Keratinocyte (primary cell): ENCODE results near the gene ZNF397. TPM values are rescaled to one million over a fixed set of nuclear protein-coding genes. Genes with fewer than 3 reads are reported as not detected.

Source experiments
- DNase-seq: peaks from one replicate; pipeline ENCODE4 v3.0.0-alpha.2; 2011; ENCODE audit warnings: low read depth, missing footprints, low spot score
- FAIRE-seq: peaks from 2 replicates; lab custom pipeline; 2011; peaks lifted over from hg19 to GRCh38; lab: Jason Lieb, UNC
- H2AFZ ChIP-seq: 2 replicates; pipeline ENCODE4 v1.6.0; 2012; ENCODE audit warnings: low read length, control low read depth, inconsistent platforms; ENCODE audit not compliant: control insufficient read depth
- H3K27ac ChIP-seq: 2 replicates; pipeline ENCODE4 v1.5.1; 2011; ENCODE audit warnings: low read length; ENCODE audit not compliant: control insufficient read depth, insufficient read depth
- H3K27me3 ChIP-seq: 3 replicates; pipeline ENCODE4 v1.6.0; 2011; ENCODE audit warnings: low read length; ENCODE audit not compliant: control insufficient read depth, insufficient read depth; ENCODE audit errors: extremely low read depth
- H3K36me3 ChIP-seq, 2 experiments: 2 replicates in 1 of 2; 3 replicates in 1 of 2; pipeline ENCODE4 v1.5.1; 2011; ENCODE audit warnings: low read length in 2 of 2, mild to moderate bottlenecking in 1 of 2; ENCODE audit not compliant: control insufficient read depth in 2 of 2, insufficient read depth in 2 of 2; ENCODE audit errors: extremely low read depth in 1 of 2
- H3K4me1 ChIP-seq: 3 replicates; pipeline ENCODE4 v1.5.1; 2011; ENCODE audit warnings: low read length; ENCODE audit not compliant: control insufficient read depth, insufficient read depth; ENCODE audit errors: extremely low read depth
- H3K4me2 ChIP-seq: 3 replicates; pipeline ENCODE4 v1.6.0; 2011; ENCODE audit warnings: low read depth, low read length; ENCODE audit not compliant: control insufficient read depth, insufficient read depth; ENCODE audit errors: extremely low read depth
- H3K4me3 ChIP-seq, 3 experiments: fragments of 200-600 bp in 1 of 3; sonication (generic) in 1 of 3; 2 replicates in 2 of 3; 3 replicates in 1 of 3; pipeline ENCODE4 v1.5.1; 2011 to 2016; ENCODE audit warnings: low read length in 3 of 3, mild to moderate bottlenecking in 3 of 3, control low read depth in 2 of 3, inconsistent platforms in 1 of 3, low read depth in 1 of 3, mixed read lengths in 1 of 3, mixed run types in 1 of 3, moderate library complexity in 1 of 3; ENCODE audit not compliant: control insufficient read depth in 2 of 3, insufficient read depth in 2 of 3; ENCODE audit errors: extremely low read depth in 1 of 3
- H3K79me2 ChIP-seq: 2 replicates; pipeline ENCODE4 v1.6.0; 2012; ENCODE audit warnings: low read length; ENCODE audit not compliant: control insufficient read depth, insufficient read depth
- H3K9ac ChIP-seq: 3 replicates; pipeline ENCODE4 v1.6.0; 2011; ENCODE audit warnings: low read length; ENCODE audit not compliant: control insufficient read depth, insufficient read depth; ENCODE audit errors: extremely low read depth
- H3K9me1 ChIP-seq: 3 replicates; pipeline ENCODE4 v1.6.0; 2011; ENCODE audit warnings: low read length; ENCODE audit not compliant: control insufficient read depth, insufficient read depth; ENCODE audit errors: extremely low read depth
- H3K9me3 ChIP-seq: 2 replicates; pipeline ENCODE4 v1.5.1; 2012; ENCODE audit warnings: low read depth, low read length; ENCODE audit not compliant: control insufficient read depth
- H4K20me1 ChIP-seq: 3 replicates; pipeline ENCODE4 v1.6.0; 2011; ENCODE audit warnings: low read length; ENCODE audit not compliant: control insufficient read depth, insufficient read depth; ENCODE audit errors: extremely low read depth
- EZH2 ChIP-seq: IDR thresholded peaks from one replicate; pipeline ENCODE4 v1.6.1; 2012; ENCODE audit warnings: inconsistent platforms, mild to moderate bottlenecking, low read length, moderate library complexity
- dilution Hi-C: fragments of 300-500 bp; cut with MboI; formaldehyde crosslinking; loops from one replicate; pipeline ENCODE4 v1.7.0; 2020; ENCODE audit warnings: low sequenced_read_pairs; ENCODE audit not compliant: extremely low pct_ligation_motif_present
- polyA plus RNA-seq, 5 experiments: library from polyadenylated mRNA; depleted of rRNA in 3 of 5; stranded (reverse) in 3 of 5; stranded (forward) in 1 of 5; unstranded in 1 of 5; fragments of >200 nt; gene quantifications; 1 replicate in 1 of 5; 2 replicates in 3 of 5; 3 replicates in 1 of 5; pipeline versions ENCODE4 v1.2.1 to v1.2.3, GENCODE V29; 2011 to 2012; ENCODE audit warnings: missing spikeins in 2 of 5, low read depth in 1 of 5, low replicate concordance in 1 of 5
- TF ChIP-seq, protein P1 (sequence below), 3 experiments: IDR thresholded peaks in 1 of 3; conservative IDR thresholded peaks in 1 of 3; optimal IDR thresholded peaks in 1 of 3; 2 replicates in 2 of 3; 3 replicates in 1 of 3; pipeline versions ENCODE3 to v1.5.1; 2011; ENCODE audit warnings: low read length in 3 of 3, mild to moderate bottlenecking in 3 of 3, moderate library complexity in 2 of 3, control low read depth in 1 of 3, inconsistent platforms in 1 of 3; ENCODE audit not compliant: insufficient read depth in 2 of 3; ENCODE audit errors: extremely low read depth in 1 of 3

ZNF397 gene
- polyA plus RNA-seq, 1 donor (not counting 4 experiments of a cell fraction or from before 2014, with no cell fraction given): 8.7 TPM

DNA sequence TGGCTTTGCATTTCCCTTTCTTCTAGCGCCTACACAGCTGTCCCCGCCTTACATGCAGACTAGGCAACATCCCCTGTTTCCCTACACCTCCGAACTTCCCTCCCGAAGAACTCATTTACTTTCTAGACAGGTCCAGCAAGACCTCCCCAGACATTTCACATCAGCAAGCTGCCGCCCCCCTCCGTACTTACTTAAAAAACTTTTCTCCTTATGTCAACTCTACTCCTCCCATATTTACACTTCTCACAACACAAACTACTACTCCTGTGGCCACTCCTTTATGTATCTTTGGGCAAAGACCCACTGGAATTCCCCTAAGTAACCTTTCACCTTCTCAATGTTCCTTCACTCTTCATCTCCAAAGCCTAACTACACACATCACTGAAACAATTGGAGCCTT lies 20.4 kb upstream of the ZNF397 start:
- H3K4me2 ChIP-seq: no peak overlapping the region
- H3K79me2 ChIP-seq: no peaks in the 10 kb centered on the region
- H3K9me1 ChIP-seq: no peaks in the 10 kb centered on the region
- H3K27ac ChIP-seq: no peak overlapping the region
- no peak overlapping the region for H3K9ac ChIP-seq
- no peak overlapping the region for H3K4me3 ChIP-seq
- no peak for DNase-seq
- H2AFZ ChIP-seq: no peak overlapping the region
- H3K4me1 ChIP-seq: no peaks in the 10 kb centered on the region
- H3K27me3 ChIP-seq: no peaks in the 10 kb centered on the region
- dilution Hi-C loops: no loop called here
- FAIRE-seq: no peak
- H4K20me1 ChIP-seq: no peaks in the 10 kb centered on the region
- no peaks in the 10 kb centered on the region for H3K9me3 ChIP-seq
- H3K36me3 ChIP-seq: no peaks in the 10 kb centered on the region
- TF ChIP-seq, protein P1, sequence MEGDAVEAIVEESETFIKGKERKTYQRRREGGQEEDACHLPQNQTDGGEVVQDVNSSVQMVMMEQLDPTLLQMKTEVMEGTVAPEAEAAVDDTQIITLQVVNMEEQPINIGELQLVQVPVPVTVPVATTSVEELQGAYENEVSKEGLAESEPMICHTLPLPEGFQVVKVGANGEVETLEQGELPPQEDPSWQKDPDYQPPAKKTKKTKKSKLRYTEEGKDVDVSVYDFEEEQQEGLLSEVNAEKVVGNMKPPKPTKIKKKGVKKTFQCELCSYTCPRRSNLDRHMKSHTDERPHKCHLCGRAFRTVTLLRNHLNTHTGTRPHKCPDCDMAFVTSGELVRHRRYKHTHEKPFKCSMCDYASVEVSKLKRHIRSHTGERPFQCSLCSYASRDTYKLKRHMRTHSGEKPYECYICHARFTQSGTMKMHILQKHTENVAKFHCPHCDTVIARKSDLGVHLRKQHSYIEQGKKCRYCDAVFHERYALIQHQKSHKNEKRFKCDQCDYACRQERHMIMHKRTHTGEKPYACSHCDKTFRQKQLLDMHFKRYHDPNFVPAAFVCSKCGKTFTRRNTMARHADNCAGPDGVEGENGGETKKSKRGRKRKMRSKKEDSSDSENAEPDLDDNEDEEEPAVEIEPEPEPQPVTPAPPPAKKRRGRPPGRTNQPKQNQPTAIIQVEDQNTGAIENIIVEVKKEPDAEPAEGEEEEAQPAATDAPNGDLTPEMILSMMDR (optimal IDR thresholded peaks at IDR 0.05 in 1 of 3, IDR thresholded peaks at IDR 0.05 in 1 of 3, conservative IDR thresholded peaks at IDR 0.05 in 1 of 3; ENCODE audit: extremely low read depth in 1 of 3, insufficient read depth in 2 of 3, low read length in 3 of 3): no peak
- TF ChIP-seq EZH2: no peak

- H3K4me3 ChIP-seq: no peak overlapping the region
- H3K79me2 ChIP-seq: no peaks in the 10 kb centered on the region
- no peak overlapping the region for H3K9ac ChIP-seq
- no peaks in the 10 kb centered on the region for H3K9me3 ChIP-seq
- no peak overlapping the region for H2AFZ ChIP-seq
- H3K27ac ChIP-seq: no peak overlapping the region
- DNase-seq (no peak), FAIRE-seq (no peak)
- H3K9me1 ChIP-seq: no peaks in the 10 kb centered on the region
- H3K36me3 ChIP-seq: no peaks in the 10 kb centered on the region
- H3K4me2 ChIP-seq: no peak overlapping the region
- no peaks in the 10 kb centered on the region for H3K4me1 ChIP-seq
- dilution Hi-C loops: no loop called here
- no peak for TF ChIP-seq EZH2
- TF ChIP-seq, protein P1 (optimal IDR thresholded peaks at IDR 0.05 in 1 of 3, IDR thresholded peaks at IDR 0.05 in 1 of 3, conservative IDR thresholded peaks at IDR 0.05 in 1 of 3; ENCODE audit: extremely low read depth in 1 of 3, insufficient read depth in 2 of 3, low read length in 3 of 3): no peak
- H4K20me1 ChIP-seq: no peaks in the 10 kb centered on the region
- no peaks in the 10 kb centered on the region for H3K27me3 ChIP-seq
Measured at GRCh38 chr18:35223797-35224196, 17.0 kb upstream of the ZNF397 start.
